IMR-90 (cell line): ENCODE results near the gene EEF1AKMT2. TPM values are rescaled to one million over a fixed set of nuclear protein-coding genes. Genes with fewer than 3 reads are reported as not detected.

ENCODE experiments used
- ATAC-seq: fragments of 200-7000 bp; cut with Tn5 transposase; 2 replicates; pipeline ENCODE4 v1.9.1; 2020; ENCODE audit warnings: low read depth, mild to moderate bottlenecking, moderate library complexity
- BruUV-seq: library from RNA; stranded (reverse); fragments of 400-500 nt; replicated peaks from 2 replicates; lab custom pipeline; 2021; lab: Mats Ljungman, UMichigan
- CTCF ChIA-PET: fragments of 300-600 bp; formaldehyde crosslinking; extraction: SDS; loops from one replicate; lab custom pipeline; 2021; ENCODE audit warnings: antibody characterized with exemption; lab: Yijun Ruan, JAX
- POLR2A ChIA-PET: fragments of 300-600 bp; sonication (Branson Sonifier 250); formaldehyde crosslinking; loops from one replicate; lab custom pipeline; 2022; ENCODE audit warnings: antibody characterized with exemption; ENCODE audit not compliant: unreplicated experiment; lab: Charles Lee
- DNase-seq: peaks from one replicate; pipeline ENCODE4 v3.0.0; 2013
- H2AFZ ChIP-seq: replicated peaks from 2 replicates; pipeline ENCODE3; 2013; ENCODE audit warnings: low read length, mild to moderate bottlenecking; ENCODE audit not compliant: poor library complexity
- H2AK5ac ChIP-seq: 2 replicates; pipeline ENCODE4 v1.6.1; 2013; ENCODE audit warnings: low read depth, low read length, inconsistent platforms
- H2AK9ac ChIP-seq: replicated peaks from 2 replicates; pipeline ENCODE3; 2013; ENCODE audit warnings: mild to moderate bottlenecking, low read depth, low read length, moderate library complexity; ENCODE audit not compliant: poor library complexity
- H2BK120ac ChIP-seq: 2 replicates; pipeline ENCODE4 v1.6.1; 2013; ENCODE audit warnings: low read depth, low read length, inconsistent platforms
- H2BK15ac ChIP-seq: 3 replicates; pipeline ENCODE4 v1.6.1; 2013; ENCODE audit warnings: low read depth, low read length, inconsistent platforms
- H2BK20ac ChIP-seq: 2 replicates; pipeline ENCODE4 v1.6.1; 2013; ENCODE audit warnings: low read depth, mild to moderate bottlenecking, inconsistent platforms, low read length, moderate library complexity
- H2BK5ac ChIP-seq: 2 replicates; pipeline ENCODE4 v1.6.1; 2013; ENCODE audit warnings: mild to moderate bottlenecking, low read depth, low read length, inconsistent platforms; ENCODE audit not compliant: poor library complexity, severe bottlenecking
- H3K14ac ChIP-seq: replicated peaks from 2 replicates; pipeline ENCODE4 v1.6.1; 2013; ENCODE audit warnings: low read depth, low read length, inconsistent platforms
- H3K18ac ChIP-seq: 2 replicates; pipeline ENCODE4 v1.6.1; 2013; ENCODE audit warnings: low read depth, low read length, control low read depth
- H3K23ac ChIP-seq: 2 replicates; pipeline ENCODE4 v1.6.1; 2013; ENCODE audit warnings: low read depth, low read length, inconsistent platforms
- H3K27ac ChIP-seq: 2 replicates; pipeline ENCODE4 v1.5.1; 2013; ENCODE audit warnings: mild to moderate bottlenecking, control low read depth, low read length; ENCODE audit not compliant: insufficient read depth
- H3K27me3 ChIP-seq: 2 replicates; pipeline ENCODE4 v1.6.1; 2013; ENCODE audit warnings: low read length; ENCODE audit not compliant: control insufficient read depth, insufficient read depth
- H3K36me3 ChIP-seq: 2 replicates; pipeline ENCODE4 v1.6.1; 2013; ENCODE audit warnings: low read length, mixed read lengths; ENCODE audit not compliant: control insufficient read depth, insufficient read depth
- H3K4ac ChIP-seq: 2 replicates; pipeline ENCODE4 v1.6.1; 2013; ENCODE audit warnings: low read depth, low read length, inconsistent platforms
- H3K4me1 ChIP-seq: 2 replicates; pipeline ENCODE4 v1.6.1; 2013; ENCODE audit warnings: low read length, mixed read lengths; ENCODE audit not compliant: control insufficient read depth, insufficient read depth
- H3K4me2 ChIP-seq: 2 replicates; pipeline ENCODE4 v1.6.1; 2013; ENCODE audit warnings: low read depth, mild to moderate bottlenecking, control low read depth, low read length, moderate library complexity
- H3K4me3 ChIP-seq: 2 replicates; pipeline ENCODE4 v1.5.1; 2013; ENCODE audit warnings: low read depth, mild to moderate bottlenecking, control low read depth, low read length, moderate library complexity; ENCODE audit not compliant: insufficient read depth
- H3K56ac ChIP-seq: 2 replicates; pipeline ENCODE4 v1.6.1; 2013; ENCODE audit warnings: low read length, inconsistent platforms; ENCODE audit not compliant: insufficient read depth; ENCODE audit errors: extremely low read depth
- H3K79me1 ChIP-seq, 2 experiments: 2 replicates each; pipeline ENCODE4 v1.6.1; 2013; ENCODE audit warnings: low read length in 2 of 2, inconsistent platforms in 1 of 2, low read depth in 1 of 2
- H3K9ac ChIP-seq: 2 replicates; pipeline ENCODE4 v1.6.1; 2013; ENCODE audit warnings: low read depth, low read length, control low read depth
- H3K9me1 ChIP-seq: 2 replicates; pipeline ENCODE4 v1.6.1; 2013; ENCODE audit warnings: low read length, inconsistent platforms; ENCODE audit not compliant: insufficient read depth
- H3K9me3 ChIP-seq: 2 replicates; pipeline ENCODE4 v1.6.1; 2013; ENCODE audit warnings: low read length; ENCODE audit not compliant: control insufficient read depth, insufficient read depth
- H4K20me1 ChIP-seq: 2 replicates; pipeline ENCODE4 v1.6.1; 2013; ENCODE audit warnings: low read length, inconsistent platforms; ENCODE audit not compliant: insufficient read depth
- H4K5ac ChIP-seq: 2 replicates; pipeline ENCODE4 v1.6.1; 2013; ENCODE audit warnings: mild to moderate bottlenecking, low read depth, low read length, control low read depth
- H4K8ac ChIP-seq, 2 experiments: 2 replicates each; pipeline ENCODE4 v1.6.1; 2013; ENCODE audit warnings: low read depth in 2 of 2, low read length in 2 of 2, control low read depth in 1 of 2, inconsistent platforms in 1 of 2
- H4K91ac ChIP-seq: 2 replicates; pipeline ENCODE4 v1.6.1; 2013; ENCODE audit warnings: low read depth, low read length, inconsistent platforms; ENCODE audit not compliant: insufficient read depth
- CTCF ChIP-seq: conservative IDR thresholded peaks from 2 replicates; pipeline ENCODE4 v1.5.1; 2012; ENCODE audit warnings: mild to moderate bottlenecking, low read depth, low read length, improper control_type of control experiment
- ELK1 ChIP-seq: fragments of 150-350 bp; IDR thresholded peaks from 2 replicates; pipeline ENCODE4 v1.6.1; 2016; ENCODE audit warnings: low read depth, mild to moderate bottlenecking, low read length, moderate library complexity, borderline replicate concordance
- FOS ChIP-seq: fragments of 150-350 bp; IDR thresholded peaks from 2 replicates; pipeline ENCODE4 v1.6.1; 2016; ENCODE audit warnings: low read depth, low read length
- MAFK ChIP-seq: IDR thresholded peaks from 2 replicates; pipeline ENCODE4 v1.6.1; 2012; ENCODE audit warnings: low read depth, low read length, improper control_type of control experiment
- MXI1 ChIP-seq: IDR thresholded peaks from 2 replicates; pipeline ENCODE4 v1.6.1; 2012; ENCODE audit warnings: low read depth, mild to moderate bottlenecking, low read length, moderate library complexity, borderline replicate concordance
- POLR2A ChIP-seq: IDR thresholded peaks from 2 replicates; pipeline ENCODE4 v1.6.1; 2012; ENCODE audit warnings: mild to moderate bottlenecking, low read depth, low read length
- RFX5 ChIP-seq: IDR thresholded peaks from 2 replicates; pipeline ENCODE4 v1.8.0; 2012; ENCODE audit warnings: low read depth, mild to moderate bottlenecking, low read length, moderate library complexity
- WGBS, 2 experiments: methylation state at CpG; one replicate each; pipeline versions ENCODE4 v1.1.5 to v1.1.7; 2013; ENCODE audit warnings: missing lambda C conversion rate in 2 of 2; ENCODE audit not compliant: insufficient read length in 1 of 2; ENCODE audit errors: extremely low coverage in 2 of 2; 5-methylcytosine and 5-hydroxymethylcytosine counted together
- dilution Hi-C: fragments of 300-500 bp; cut with HindIII; formaldehyde crosslinking; loops from one replicate; pipeline ENCODE4 v1.14.3; 2018; ENCODE audit warnings: low sequenced_read_pairs; ENCODE audit not compliant: unreplicated experiment
- in situ Hi-C: fragments of 300-500 bp; cut with MboI; formaldehyde crosslinking; loops from 3 replicates; pipeline ENCODE4 v1.14.3; 2019; ENCODE audit warnings: low sequenced_read_pairs, inconsistent platforms, mixed read lengths
- intact Hi-C: fragments of 100-400 bp; cut with micrococcal nuclease; formaldehyde crosslinking; loops from 2 replicates; pipeline ENCODE4 v1.10.0; 2022
- polyA plus RNA-seq, 3 experiments: library from polyadenylated mRNA; depleted of rRNA; stranded (reverse); fragments of >200 nt; gene quantifications; 2 replicates each; pipeline ENCODE4 v1.2.3, GENCODE V29; 2012; ENCODE audit warnings: low replicate concordance in 1 of 3
- total RNA-seq: library from RNA; depleted of rRNA; stranded (reverse); fragments of >200 nt; gene quantifications from 2 replicates; pipeline ENCODE4 v1.2.3, GENCODE V29; 2012

EEF1AKMT2 gene
- total and polyA plus RNA-seq, 2 of the 4 experiments (the other 2 are of a cell fraction), result 9.7 to 12.7 TPM

- peaks cover 14% of the 10 kb centered on the region; the same call in 1 of the 2 replicates for H3K4me1 ChIP-seq
- H3K9me3 ChIP-seq, result no peaks in the 10 kb centered on the region
- H4K91ac ChIP-seq, result no peak overlapping the region
- no peak overlapping the region for H3K4ac ChIP-seq
- H3K79me1 ChIP-seq, result peaks cover 5 to 9% of the 10 kb centered on the region in 2 experiments; a peak in 3 of 4 replicates
- no peak overlapping the region for H3K18ac ChIP-seq
- intact Hi-C loops, result no loop called here
- H2BK5ac ChIP-seq, result no peak overlapping the region
- no peak for ATAC-seq
- in situ Hi-C loops, result no loop called here
- H4K8ac ChIP-seq, result no peak overlapping the region
- peaks cover 6% of the 10 kb centered on the region; the same call in 1 of the 2 replicates for H3K36me3 ChIP-seq
- H4K5ac ChIP-seq, result no peak overlapping the region
- BruUV-seq, result no TSS peak
- H3K9ac ChIP-seq, result no peak overlapping the region
- H2AK9ac ChIP-seq, result no peak overlapping the region
- no peak overlapping the region for H2BK120ac ChIP-seq
- no peak for TF ChIP-seq ELK1
- no peak for TF ChIP-seq POLR2A
- TF ChIP-seq RFX5, result no peak
- TF ChIP-seq MXI1, result no peak
- TF ChIP-seq FOS, result no peak
- no peak for TF ChIP-seq MAFK
- TF ChIP-seq CTCF, result no peak
- no peak overlapping the region for H3K4me2 ChIP-seq
- 94% methylated on average over 6 of the region's 14 CpGs; no CpG with 5 or more reads in 1 of the 2 experiments for WGBS, 2 experiments
- H3K4me3 ChIP-seq, result no peak overlapping the region
- no peak overlapping the region for H3K27ac ChIP-seq
- no peaks in the 10 kb centered on the region; the same call in 1 of the 2 replicates for H4K20me1 ChIP-seq
- CTCF ChIA-PET, result no interaction called here
- H3K23ac ChIP-seq, result no peak overlapping the region
- DNase-seq, result no peak
- no peak overlapping the region for H2AFZ ChIP-seq
- H3K9me1 ChIP-seq, result peaks cover 11% of the 10 kb centered on the region; the same call in 1 of the 2 replicates
- H2BK20ac ChIP-seq, result no peak overlapping the region
- dilution Hi-C loops, result no loop called here
- POLR2A ChIA-PET, result no interaction called here
- H2AK5ac ChIP-seq, result no peak overlapping the region
- H3K14ac ChIP-seq, result no peak overlapping the region
- H2BK15ac ChIP-seq, result no peak overlapping the region
- H3K56ac ChIP-seq, result no peak overlapping the region
- no peaks in the 10 kb centered on the region for H3K27me3 ChIP-seq
Measured at GRCh38 chr10:124710266-124710881, 81.3 kb downstream of the EEF1AKMT2 start.
